Cardiac fibroblast (primary cell): ENCODE data around the gene PFN3.

Experiments used
- DNase-seq, 2 donors: peaks; one replicate each; pipeline versions ENCODE4 v3.0.0 to v3.0.0-alpha.2; 2010; ENCODE audit warnings: low read depth in 2 of 2
- H3K4me3 ChIP-seq, 2 donors: replicated peaks in 1 of 2; 1 replicate in 1 of 2; 2 replicates in 1 of 2; pipeline ENCODE4 v1.5.1; 2011; ENCODE audit warnings: low read depth in 2 of 2, low read length in 2 of 2, mild to moderate bottlenecking in 2 of 2, moderate library complexity in 1 of 2
- TF ChIP-seq, protein P1 (sequence below): IDR thresholded peaks from one replicate; pipeline ENCODE4 v1.5.1; 2011; ENCODE audit warnings: low read depth, mild to moderate bottlenecking, low read length, inconsistent platforms

The PFN3 gene

DNA sequence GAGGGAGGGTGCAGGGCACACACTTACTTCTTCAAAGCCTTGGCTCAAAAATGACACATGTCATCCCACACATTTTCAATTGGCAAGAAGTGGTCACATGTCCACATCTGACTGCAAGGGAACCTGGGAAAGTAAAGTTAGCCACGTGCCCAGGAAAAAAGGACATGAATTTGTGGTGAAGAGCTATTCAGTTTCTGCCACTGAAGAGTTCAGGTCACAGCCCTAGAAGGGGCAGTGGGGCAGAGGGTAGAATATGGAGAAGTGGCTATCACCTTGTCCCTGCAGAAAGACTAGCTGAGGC, 44.6 kb downstream of the PFN3 start:
- H3K4me3 ChIP-seq = no peak overlapping the region
- TF ChIP-seq, protein P1, sequence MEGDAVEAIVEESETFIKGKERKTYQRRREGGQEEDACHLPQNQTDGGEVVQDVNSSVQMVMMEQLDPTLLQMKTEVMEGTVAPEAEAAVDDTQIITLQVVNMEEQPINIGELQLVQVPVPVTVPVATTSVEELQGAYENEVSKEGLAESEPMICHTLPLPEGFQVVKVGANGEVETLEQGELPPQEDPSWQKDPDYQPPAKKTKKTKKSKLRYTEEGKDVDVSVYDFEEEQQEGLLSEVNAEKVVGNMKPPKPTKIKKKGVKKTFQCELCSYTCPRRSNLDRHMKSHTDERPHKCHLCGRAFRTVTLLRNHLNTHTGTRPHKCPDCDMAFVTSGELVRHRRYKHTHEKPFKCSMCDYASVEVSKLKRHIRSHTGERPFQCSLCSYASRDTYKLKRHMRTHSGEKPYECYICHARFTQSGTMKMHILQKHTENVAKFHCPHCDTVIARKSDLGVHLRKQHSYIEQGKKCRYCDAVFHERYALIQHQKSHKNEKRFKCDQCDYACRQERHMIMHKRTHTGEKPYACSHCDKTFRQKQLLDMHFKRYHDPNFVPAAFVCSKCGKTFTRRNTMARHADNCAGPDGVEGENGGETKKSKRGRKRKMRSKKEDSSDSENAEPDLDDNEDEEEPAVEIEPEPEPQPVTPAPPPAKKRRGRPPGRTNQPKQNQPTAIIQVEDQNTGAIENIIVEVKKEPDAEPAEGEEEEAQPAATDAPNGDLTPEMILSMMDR = no peak
- no peak for DNase-seq

DNA sequence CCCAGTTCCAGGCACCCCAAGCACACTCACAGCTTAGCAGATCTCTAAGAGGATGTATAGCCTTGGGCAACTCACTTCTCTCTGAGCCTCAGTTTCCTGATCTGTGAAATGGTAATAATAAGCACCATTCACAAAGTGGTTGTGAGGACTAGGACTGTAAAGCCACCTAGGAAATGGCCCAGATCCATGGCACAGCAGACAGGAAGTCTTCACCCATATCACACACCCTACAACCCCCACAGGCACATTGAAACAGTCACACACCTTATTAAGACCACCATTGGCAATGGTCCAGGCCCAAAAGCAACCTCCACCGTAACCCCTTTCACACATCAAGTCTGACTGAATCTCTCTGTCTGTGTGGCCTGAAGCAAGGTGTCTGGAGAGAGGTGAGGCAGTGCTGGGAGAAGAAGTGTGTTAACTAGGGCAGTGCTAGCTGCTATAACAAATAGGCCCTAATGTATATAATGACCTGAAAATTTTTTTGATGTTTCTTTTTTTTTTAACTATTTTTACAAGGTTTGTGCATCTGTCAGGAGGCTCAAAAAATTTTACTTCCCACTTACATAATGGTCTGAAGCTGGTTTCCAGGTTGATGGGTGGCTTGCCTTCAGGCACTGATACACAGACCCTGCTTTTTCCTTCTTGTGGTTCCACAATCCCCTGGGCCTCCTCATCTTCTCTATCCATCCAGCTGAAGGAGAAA, 45.1 kb downstream of the PFN3 start:
- TF ChIP-seq, protein P1 = no peak
- DNase-seq = no peak

GRCh38 chr5:177354711-177355110, 45.8 kb downstream of the PFN3 start:
- TF ChIP-seq, protein P1 = no peak
- H3K4me3 ChIP-seq = no peak overlapping the region
- DNase-seq = no peak

More for the DNA sequence above, 45.1 kb downstream of the PFN3 start:
- H3K4me3 ChIP-seq = no peak overlapping the region

DNA sequence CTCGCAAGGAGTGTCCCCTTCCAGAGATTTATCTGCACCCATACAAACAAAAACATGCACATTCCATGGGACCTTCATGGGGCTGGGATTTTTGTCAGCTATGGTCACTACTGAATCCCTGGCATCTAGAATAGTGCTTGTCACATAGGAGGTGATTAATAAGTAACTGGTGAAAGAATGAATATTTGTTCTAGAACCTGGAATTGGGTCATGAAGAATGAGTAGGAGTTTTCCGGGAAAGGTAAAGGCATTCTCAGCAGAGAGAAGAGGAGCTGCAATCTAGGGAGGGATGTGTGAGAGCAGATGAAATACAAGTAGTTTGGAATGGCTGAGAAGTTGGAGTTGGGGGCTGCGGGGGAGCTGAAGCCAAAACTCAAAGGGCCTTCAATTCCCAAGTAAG, 46.2 kb downstream of the PFN3 start:
- TF ChIP-seq, protein P1 = no peak
- no peak for DNase-seq
- no peak overlapping the region for H3K4me3 ChIP-seq

- TF ChIP-seq, protein P1 = no peak
- no peak overlapping the region for H3K4me3 ChIP-seq
Measured at GRCh38 chr5:177353093-177353492, 47.4 kb downstream of the PFN3 start.

GRCh38 chr5:177351392-177352329, 48.8 kb downstream of the PFN3 start, which contains the start of gene LMAN2:
TSS of gene LMAN2 (minus strand) at chr5:177351668. CDS start at chr5:177351647, 21 bp downstream.
- peak; percentile 97 to 98 for DNase-seq
- TF ChIP-seq, protein P1 = no peak
- peak within 1 kb of the TSS; percentile 73 to 100 for H3K4me3 ChIP-seq

More at GRCh38 chr5:177353093-177353492, 47.4 kb downstream of the PFN3 start:
- DNase-seq = no peak
